ENCODE data around the gene ZMIZ2. TPM values are rescaled to one million over a fixed set of nuclear protein-coding genes. Genes with fewer than 3 reads are reported as not detected.

ZMIZ2 gene
- total RNA-seq, 1 experiment from 2014 or later = 269 TPM

DNA sequence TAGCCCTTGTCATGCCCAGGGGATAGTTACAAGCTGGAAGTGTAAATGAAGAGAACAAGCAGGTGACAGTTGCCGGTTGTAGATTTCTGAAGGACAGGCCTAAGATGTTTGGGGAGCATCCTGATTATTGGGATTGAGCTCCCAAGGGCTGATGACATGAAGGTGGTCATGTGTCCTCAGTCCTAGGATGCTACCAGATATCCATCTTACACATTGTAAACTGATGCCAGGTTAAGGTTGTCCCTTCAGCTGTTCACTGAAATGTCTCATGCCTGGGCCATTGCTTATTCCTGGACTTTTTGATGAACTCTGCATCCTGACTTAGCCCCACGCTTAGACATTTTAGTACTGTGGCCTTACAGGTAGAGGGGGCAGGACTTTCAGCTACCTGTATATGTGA is 1.3 kb downstream of the ZMIZ2 start:
- TF ChIP-seq, protein P1, sequence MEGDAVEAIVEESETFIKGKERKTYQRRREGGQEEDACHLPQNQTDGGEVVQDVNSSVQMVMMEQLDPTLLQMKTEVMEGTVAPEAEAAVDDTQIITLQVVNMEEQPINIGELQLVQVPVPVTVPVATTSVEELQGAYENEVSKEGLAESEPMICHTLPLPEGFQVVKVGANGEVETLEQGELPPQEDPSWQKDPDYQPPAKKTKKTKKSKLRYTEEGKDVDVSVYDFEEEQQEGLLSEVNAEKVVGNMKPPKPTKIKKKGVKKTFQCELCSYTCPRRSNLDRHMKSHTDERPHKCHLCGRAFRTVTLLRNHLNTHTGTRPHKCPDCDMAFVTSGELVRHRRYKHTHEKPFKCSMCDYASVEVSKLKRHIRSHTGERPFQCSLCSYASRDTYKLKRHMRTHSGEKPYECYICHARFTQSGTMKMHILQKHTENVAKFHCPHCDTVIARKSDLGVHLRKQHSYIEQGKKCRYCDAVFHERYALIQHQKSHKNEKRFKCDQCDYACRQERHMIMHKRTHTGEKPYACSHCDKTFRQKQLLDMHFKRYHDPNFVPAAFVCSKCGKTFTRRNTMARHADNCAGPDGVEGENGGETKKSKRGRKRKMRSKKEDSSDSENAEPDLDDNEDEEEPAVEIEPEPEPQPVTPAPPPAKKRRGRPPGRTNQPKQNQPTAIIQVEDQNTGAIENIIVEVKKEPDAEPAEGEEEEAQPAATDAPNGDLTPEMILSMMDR (IDR thresholded peaks at IDR 0.05; ENCODE audit: unreplicated experiment) = no peak
- H3K4me1 Mint-ChIP-seq (ENCODE audit: low read depth, unreplicated experiment) = peaks cover 47% of the 10 kb centered on the region
- CTCF ChIA-PET = interaction anchor here (1.0 to 2.3 kb wide), 3 partner anchors 17 to 98 kb away, joined by 3 to 6 read pairs (median 5); partner anchors contain the start of gene H2AZ2
- H3K27me3 Mint-ChIP-seq (ENCODE audit: unreplicated experiment) = no peaks in the 10 kb centered on the region
- peak overlapping the region; percentile 93 for H3K27ac Mint-ChIP-seq (ENCODE audit: unreplicated experiment)
- no peak for DNase-seq
- H3K36me3 Mint-ChIP-seq (ENCODE audit: insufficient read depth, unreplicated experiment) = peaks cover 62% of the 10 kb centered on the region
- TSS peak; percentile 54 for BruUV-seq (replicated peaks)
- peak overlapping the region; percentile 95 for H3K4me3 Mint-ChIP-seq (ENCODE audit: low read depth, unreplicated experiment)
- intact Hi-C loops (cut with micrococcal nuclease; ENCODE audit: unreplicated experiment) = loop anchor here (2.0 to 5.0 kb wide), 2 partner anchors 97 to 111 kb away; partner anchors contain the start of gene H2AZ2
- no peaks in the 10 kb centered on the region for H3K9me3 Mint-ChIP-seq (ENCODE audit: low read depth, unreplicated experiment)

DNA sequence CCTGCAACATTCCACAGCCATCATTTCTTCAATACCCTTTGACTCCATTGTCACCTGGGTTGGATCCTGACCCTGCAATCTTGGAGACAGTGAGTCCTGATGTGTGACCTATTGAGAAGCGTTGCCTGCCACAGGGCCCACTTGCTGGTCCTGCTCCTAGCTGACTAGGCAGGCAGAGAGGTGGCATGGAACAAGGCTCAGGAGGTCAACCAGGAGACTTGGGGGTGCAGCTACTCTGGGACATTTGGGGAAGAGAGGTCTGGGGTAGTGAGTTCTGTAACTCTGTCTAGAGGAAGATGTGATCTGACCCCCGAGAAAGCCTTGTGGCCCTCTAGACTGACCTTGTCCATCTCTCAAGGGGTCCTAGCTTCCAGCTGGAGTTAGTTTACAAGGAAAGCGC is 1.8 kb downstream of the ZMIZ2 start:
- H3K36me3 Mint-ChIP-seq (ENCODE audit: insufficient read depth, unreplicated experiment) = peaks cover 62% of the 10 kb centered on the region
- no peak for DNase-seq
- TF ChIP-seq, protein P1 (IDR thresholded peaks at IDR 0.05; ENCODE audit: unreplicated experiment) = no peak
- no TSS peak for BruUV-seq (replicated peaks)
- no peaks in the 10 kb centered on the region for H3K9me3 Mint-ChIP-seq (ENCODE audit: low read depth, unreplicated experiment)
- peak overlapping the region; percentile 19 for H3K27ac Mint-ChIP-seq (ENCODE audit: unreplicated experiment)
- CTCF ChIA-PET = interaction anchor here (0.7 to 2.3 kb wide), 6 partner anchors 16 to 162 kb away, joined by 3 to 6 read pairs (median 3); partner anchors contain the start of gene H2AZ2
- H3K27me3 Mint-ChIP-seq (ENCODE audit: unreplicated experiment) = no peaks in the 10 kb centered on the region
- peak overlapping the region; percentile 95 for H3K4me3 Mint-ChIP-seq (ENCODE audit: low read depth, unreplicated experiment)
- H3K4me1 Mint-ChIP-seq (ENCODE audit: low read depth, unreplicated experiment) = peaks cover 51% of the 10 kb centered on the region
- intact Hi-C loops (cut with micrococcal nuclease; ENCODE audit: unreplicated experiment) = loop anchor here (2.0 to 5.0 kb wide), 2 partner anchors 97 to 112 kb away; partner anchors contain the start of gene H2AZ2

DNA sequence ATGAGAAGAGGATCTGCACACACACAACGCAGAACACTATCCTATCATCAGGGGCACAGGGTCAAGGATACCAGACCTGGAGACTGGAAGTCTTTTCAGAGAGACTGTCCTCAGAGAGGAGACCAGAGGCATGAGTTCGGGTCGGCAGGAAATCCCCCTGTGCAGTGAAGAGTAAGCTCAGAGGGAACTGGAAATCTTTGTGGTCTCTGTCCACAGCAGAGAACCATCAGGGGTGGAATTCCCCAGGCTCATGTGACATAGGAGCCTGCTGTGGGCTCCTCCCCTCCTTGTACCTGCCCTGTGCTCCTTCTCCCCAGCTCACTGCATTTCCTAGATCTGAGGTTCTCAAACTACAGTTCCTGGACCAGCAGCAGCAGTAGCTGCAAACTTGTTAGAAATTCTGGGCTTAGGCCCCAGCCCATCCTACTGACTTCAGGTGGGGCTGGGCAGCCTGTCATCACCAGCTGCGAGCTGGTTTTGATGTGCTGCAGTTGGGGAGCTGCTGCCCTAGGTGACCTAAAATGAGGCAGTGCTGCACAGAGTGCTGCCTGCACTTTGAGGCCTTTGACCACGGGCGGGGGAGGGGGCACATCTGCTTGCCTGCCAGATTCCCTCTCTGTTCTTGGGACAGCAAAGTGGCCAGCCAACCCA is 2.4 kb downstream of the ZMIZ2 start:
- BruUV-seq (replicated peaks) = no TSS peak
- Mint-ChIP-seq H3K9me3 (ENCODE audit: low read depth, unreplicated experiment) (no peaks in the 10 kb centered on the region), H3K27ac (ENCODE audit: unreplicated experiment) (peak overlapping the region; percentile 15), H3K27me3 (ENCODE audit: unreplicated experiment) (no peaks in the 10 kb centered on the region), H3K4me3 (ENCODE audit: low read depth, unreplicated experiment) (peak overlapping the region; percentile 95), H3K4me1 (ENCODE audit: low read depth, unreplicated experiment) (peaks cover 51% of the 10 kb centered on the region), H3K36me3 (ENCODE audit: insufficient read depth, unreplicated experiment) (peaks cover 67% of the 10 kb centered on the region)
- intact Hi-C loops (cut with micrococcal nuclease; ENCODE audit: unreplicated experiment) = loop anchor here (2.0 to 5.0 kb wide), 2 partner anchors 96 to 112 kb away; partner anchors contain the start of gene H2AZ2
- CTCF ChIA-PET = interaction anchor here (0.6 to 2.3 kb wide), 7 partner anchors 8 to 163 kb away, joined by 3 to 6 read pairs (median 3); no protein-coding TSS in a partner anchor
- TF ChIP-seq, protein P1 (IDR thresholded peaks at IDR 0.05; ENCODE audit: unreplicated experiment) = no peak
- DNase-seq = peak; percentile 40

DNA sequence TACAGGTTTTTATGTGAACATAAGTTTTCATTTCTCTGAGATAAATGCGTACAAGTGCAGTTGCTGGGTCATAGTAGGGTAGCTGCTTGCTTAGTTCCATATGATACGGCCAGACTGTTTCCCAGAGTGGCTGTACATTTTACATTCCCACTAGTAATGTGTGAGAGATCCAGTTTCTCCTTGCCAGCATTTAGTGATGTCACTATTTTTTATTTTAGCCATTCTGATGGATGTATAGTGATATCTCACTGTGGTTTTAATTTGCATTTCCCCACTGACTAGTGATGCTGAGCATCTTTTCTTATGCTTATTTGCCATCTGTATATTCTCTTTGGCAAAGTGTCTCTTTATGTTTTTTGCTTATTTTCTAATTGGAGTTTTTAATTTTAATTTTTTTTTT is 4.2 kb downstream of the ZMIZ2 start:
- Mint-ChIP-seq H3K9me3 (ENCODE audit: low read depth, unreplicated experiment) (no peaks in the 10 kb centered on the region), H3K27ac (ENCODE audit: unreplicated experiment) (peak overlapping the region; percentile 40), H3K27me3 (ENCODE audit: unreplicated experiment) (no peaks in the 10 kb centered on the region), H3K4me3 (ENCODE audit: low read depth, unreplicated experiment) (peak overlapping the region; percentile 5), H3K36me3 (ENCODE audit: insufficient read depth, unreplicated experiment) (peaks cover 67% of the 10 kb centered on the region), H3K4me1 (ENCODE audit: low read depth, unreplicated experiment) (peaks cover 44% of the 10 kb centered on the region)
- BruUV-seq (replicated peaks) = no TSS peak
- intact Hi-C loops (cut with micrococcal nuclease; ENCODE audit: unreplicated experiment) = loop anchor here (5.0 kb wide), 1 partner anchor 94 kb away; the partner anchor contains the start of gene H2AZ2
- CTCF ChIA-PET = interaction anchor here (0.6 kb wide), 1 partner anchor 135 kb away, joined by 3 read pairs; no protein-coding TSS in a partner anchor
- TF ChIP-seq, protein P1 (IDR thresholded peaks at IDR 0.05; ENCODE audit: unreplicated experiment) = no peak
- DNase-seq = no peak
